CD4-positive, alpha-beta memory T cell (primary cell): Measurements from ENCODE around the gene CNNM3. TPM values are rescaled to one million over a fixed set of nuclear protein-coding genes. Genes with fewer than 3 reads are reported as not detected.
A peak's percentile ranks its signal among the peaks of the same experiment; 100 is the strongest.

Source experiments
- CTCF ChIA-PET: fragments of 350-600 bp; sonication (Branson Sonifier 250); formaldehyde crosslinking; loops from one replicate; lab custom pipeline; 2021; ENCODE audit warnings: inconsistent platforms; ENCODE audit not compliant: partially characterized antibody; lab: Charles Lee
- POLR2A ChIA-PET: fragments of 350-600 bp; sonication (Branson Sonifier 250); formaldehyde crosslinking; loops from one replicate; lab custom pipeline; 2021; ENCODE audit not compliant: partially characterized antibody; lab: Charles Lee
- DNase-seq, 5 donors: peaks; one replicate each; pipeline versions ENCODE4 v3.0.0 to v3.0.0-alpha.2; 2020 to 2022; ENCODE audit warnings: mixed read lengths in 1 of 5
- H3K27ac ChIP-seq: one replicate; pipeline ENCODE4 v1.7.0; 2013; ENCODE audit warnings: low read depth, low read length
- H3K27me3 ChIP-seq: 2 replicates; pipeline ENCODE4 v1.7.0; 2013; ENCODE audit warnings: mild to moderate bottlenecking, low read length, moderate library complexity; ENCODE audit not compliant: insufficient read depth
- H3K36me3 ChIP-seq: 2 replicates; pipeline ENCODE4 v1.7.0; 2013; ENCODE audit warnings: mild to moderate bottlenecking, low read length, moderate library complexity; ENCODE audit not compliant: insufficient read depth
- H3K4me1 ChIP-seq: 2 replicates; pipeline ENCODE4 v1.7.0; 2013; ENCODE audit warnings: mild to moderate bottlenecking, low read length, moderate library complexity; ENCODE audit not compliant: insufficient read depth
- H3K4me3 ChIP-seq, 2 donors: one replicate each; pipeline ENCODE4 v1.7.0; 2013; ENCODE audit warnings: low read length in 2 of 2, mild to moderate bottlenecking in 1 of 2
- H3K9me3 ChIP-seq, 2 donors: one replicate each; pipeline ENCODE4 v1.7.0; 2013; ENCODE audit warnings: low read length in 2 of 2, control low read depth in 1 of 2; ENCODE audit not compliant: control insufficient read depth in 1 of 2
- H3K27ac Mint-ChIP-seq, 7 donors: one replicate each; pipeline ENCODE4 v1.8.0; 2020 to 2021; ENCODE audit warnings: mixed read lengths in 7 of 7, mild to moderate bottlenecking in 6 of 7, inconsistent platforms in 3 of 7, moderate library complexity in 3 of 7
- H3K27me3 Mint-ChIP-seq, 2 donors: one replicate each; pipeline ENCODE4 v1.8.0; 2020 to 2021; ENCODE audit warnings: mixed read lengths in 2 of 2
- H3K36me3 Mint-ChIP-seq, 2 donors: one replicate each; pipeline ENCODE4 v1.8.0; 2020 to 2021; ENCODE audit warnings: mixed read lengths in 2 of 2, inconsistent platforms in 1 of 2, mild to moderate bottlenecking in 1 of 2
- H3K4me1 Mint-ChIP-seq, 4 donors: one replicate each; pipeline ENCODE4 v1.8.0; 2020 to 2021; ENCODE audit warnings: mixed read lengths in 4 of 4, mild to moderate bottlenecking in 1 of 4
- H3K4me3 Mint-ChIP-seq, 8 donors: one replicate each; pipeline ENCODE4 v1.8.0; 2020 to 2021; ENCODE audit warnings: mixed read lengths in 8 of 8, mild to moderate bottlenecking in 7 of 8, moderate library complexity in 6 of 8, inconsistent platforms in 3 of 8
- H3K9me3 Mint-ChIP-seq, 8 donors: one replicate each; pipeline ENCODE4 v1.8.0; 2020 to 2021; ENCODE audit warnings: mixed read lengths in 8 of 8, mild to moderate bottlenecking in 5 of 8, inconsistent platforms in 3 of 8, moderate library complexity in 1 of 8
- intact Hi-C: fragments of 100-400 bp; cut with micrococcal nuclease; formaldehyde crosslinking; loops from one replicate; pipeline ENCODE4 v1.15.1; 2023
- polyA plus RNA-seq, 2 donors: library from polyadenylated mRNA; unstranded; fragments of 300-500 nt; fragmentation: Illumina TruSeq; gene quantifications; one replicate each; pipeline ENCODE4 v1.2.3, GENCODE V29; 2021
- total RNA-seq, 2 experiments: library from RNA; stranded (reverse); gene quantifications; one replicate each; pipeline ENCODE4 v1.2.3, GENCODE V29; 2021

Gene CNNM3
- total and polyA plus RNA-seq, 4 experiments from 2014 or later = 3.7 to 57.4 (median 34.1) TPM

GRCh38 chr2:96828874-96829273 is 12.8 kb downstream of the CNNM3 start:
- Histone ChIP-seq H3K9me3 (no peaks in the 10 kb centered on the region), H3K27me3 (no peaks in the 10 kb centered on the region), H3K4me1 (no peaks in the 10 kb centered on the region), H3K4me3 (no peak overlapping the region), H3K36me3 (peaks cover 74% of the 10 kb centered on the region), H3K27ac (no peak overlapping the region)
- Mint-ChIP-seq H3K27me3 (no peaks in the 10 kb centered on the region), H3K4me3 (no peak overlapping the region), H3K36me3 (peaks cover 36 to 84% of the 10 kb centered on the region in 2 donors), H3K27ac (peak overlapping the region in 2 of 7 donors; percentile 25 to 70), H3K9me3 (no peaks in the 10 kb centered on the region), H3K4me1 (peaks cover 0 to 8% (median 5%) of the 10 kb centered on the region in 4 donors)
- no peak for DNase-seq
- intact Hi-C loops = no loop called here
- ChIA-PET CTCF (no interaction called here), POLR2A (interaction anchor here (1.5 to 1.6 kb wide), 2 partner anchors 10 to 13 kb away, joined by 3 to 6 read pairs; partner anchors contain the start of gene CNNM3)

- Histone ChIP-seq H3K27me3 (no peaks in the 10 kb centered on the region), H3K9me3 (no peaks in the 10 kb centered on the region), H3K36me3 (peaks cover 67% of the 10 kb centered on the region), H3K4me3 (no peak overlapping the region), H3K4me1 (no peaks in the 10 kb centered on the region), H3K27ac (no peak overlapping the region)
- Mint-ChIP-seq H3K27ac (peak overlapping the region in 6 of 7 donors; percentile 23 to 83 (median 49)), H3K4me3 (no peak overlapping the region), H3K9me3 (no peaks in the 10 kb centered on the region), H3K27me3 (no peaks in the 10 kb centered on the region), H3K36me3 (peaks cover 40 to 82% of the 10 kb centered on the region in 2 donors), H3K4me1 (peaks cover 0 to 6% (median under 1%) of the 10 kb centered on the region in 4 donors)
- intact Hi-C loops = no loop called here
- DNase-seq = no peak
- CTCF ChIA-PET = interaction anchor here (1.0 to 1.6 kb wide), 2 partner anchors 10 to 28 kb away, joined by 3 read pairs; partner anchors contain the start of gene ANKRD39
- POLR2A ChIA-PET = interaction anchor here (1.1 kb wide), 1 partner anchor 14 kb away, joined by 3 read pairs; the partner anchor contains the start of gene CNNM3
Measured at GRCh38 chr2:96830044-96830562, 14.0 kb downstream of the CNNM3 start.

GRCh38 chr2:96831679-96832078 is 15.6 kb downstream of the CNNM3 start:
- H3K36me3 Mint-ChIP-seq = peaks cover 41 to 73% of the 10 kb centered on the region in 2 donors
- peak overlapping the region in 1 of 7 donors; percentile 63 for H3K27ac Mint-ChIP-seq
- H3K9me3 Mint-ChIP-seq = no peaks in the 10 kb centered on the region
- Histone ChIP-seq H3K4me3 (no peak overlapping the region), H3K36me3 (peaks cover 60% of the 10 kb centered on the region), H3K27me3 (no peaks in the 10 kb centered on the region), H3K4me1 (no peaks in the 10 kb centered on the region), H3K9me3 (no peaks in the 10 kb centered on the region), H3K27ac (no peak overlapping the region)
- no peaks in the 10 kb centered on the region for H3K27me3 Mint-ChIP-seq
- CTCF ChIA-PET = interaction anchor here (1.2 kb wide), 1 partner anchor 30 kb away, joined by 3 read pairs; no protein-coding TSS in a partner anchor
- POLR2A ChIA-PET = interaction anchor here (1.0 kb wide), 1 partner anchor 26 kb away, joined by 3 read pairs; the partner anchor contains the start of gene ANKRD39
- no peak overlapping the region for H3K4me3 Mint-ChIP-seq
- peaks cover 0 to 4% (median 0%) of the 10 kb centered on the region in 4 donors for H3K4me1 Mint-ChIP-seq
- no peak for DNase-seq
- intact Hi-C loops = loop anchor here (1.0 kb wide), 1 partner anchor 8 kb away; no protein-coding TSS in a partner anchor

- Histone ChIP-seq H3K36me3 (peaks cover 59% of the 10 kb centered on the region), H3K4me3 (no peak overlapping the region), H3K27ac (no peak overlapping the region), H3K4me1 (no peaks in the 10 kb centered on the region), H3K9me3 (no peaks in the 10 kb centered on the region), H3K27me3 (no peaks in the 10 kb centered on the region)
- H3K36me3 Mint-ChIP-seq = peaks cover 41 to 72% of the 10 kb centered on the region in 2 donors
- POLR2A ChIA-PET = interaction anchor here (1.0 to 1.5 kb wide), 3 partner anchors 8 to 25 kb away, joined by 3 to 5 read pairs (median 3); partner anchors contain the start of gene ANKRD39
- H3K27ac Mint-ChIP-seq = no peak overlapping the region
- H3K4me1 Mint-ChIP-seq = peaks cover 0 to 6% (median 0%) of the 10 kb centered on the region in 4 donors
- H3K27me3 Mint-ChIP-seq = no peaks in the 10 kb centered on the region
- intact Hi-C loops = no loop called here
- CTCF ChIA-PET = interaction anchor here (1.1 to 1.2 kb wide), 2 partner anchors 25 to 31 kb away, joined by 3 read pairs; partner anchors contain the start of gene ANKRD39
- H3K4me3 Mint-ChIP-seq = no peak overlapping the region
- DNase-seq = no peak
- no peaks in the 10 kb centered on the region for H3K9me3 Mint-ChIP-seq
Measured at GRCh38 chr2:96832408-96832753, 16.3 kb downstream of the CNNM3 start.

DNA sequence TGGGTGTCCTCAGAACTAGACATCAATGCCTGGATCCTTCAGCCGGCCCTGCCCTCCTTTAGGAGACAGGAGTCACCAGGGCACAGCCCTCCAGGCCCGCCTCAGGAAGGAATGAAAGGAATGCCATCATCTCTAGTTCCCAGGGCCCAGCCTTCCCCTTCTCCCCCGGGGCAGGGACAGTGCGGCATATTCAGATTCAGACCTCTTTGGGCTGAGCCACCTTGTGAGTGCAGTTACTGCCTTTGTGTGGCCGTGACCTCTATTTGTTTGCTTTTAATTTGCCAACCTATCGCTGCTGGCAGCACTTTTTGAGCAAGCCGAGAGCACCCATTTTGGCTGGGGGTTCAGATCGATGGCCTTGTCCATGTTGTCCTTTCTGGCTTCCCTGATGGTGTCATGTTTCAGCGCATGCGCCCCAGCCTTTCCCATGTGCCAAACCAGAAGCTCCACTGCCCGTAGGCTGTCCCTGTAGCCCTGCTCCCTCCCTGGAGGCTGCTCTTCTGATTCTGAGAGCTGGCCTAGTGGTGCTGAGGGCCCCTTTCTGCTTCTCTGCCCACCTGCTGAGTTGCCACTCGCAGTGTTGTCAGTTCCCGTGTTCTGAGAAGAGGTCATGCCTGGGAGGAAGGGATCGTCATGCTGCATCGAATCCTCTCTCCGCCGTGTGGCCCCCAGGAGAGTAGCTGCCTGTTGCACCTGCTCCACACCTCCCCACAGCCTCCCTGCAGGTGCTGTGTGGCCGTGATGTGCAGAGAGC is 16.9 kb downstream of the CNNM3 start:
- no peak overlapping the region for H3K27ac ChIP-seq
- H3K27me3 Mint-ChIP-seq = no peaks in the 10 kb centered on the region
- no peaks in the 10 kb centered on the region for H3K9me3 ChIP-seq
- H3K4me1 ChIP-seq = no peaks in the 10 kb centered on the region
- POLR2A ChIA-PET = interaction anchor here (0.6 to 1.5 kb wide), 5 partner anchors 9 to 59 kb away, joined by 3 to 5 read pairs (median 4); partner anchors contain the start of gene ANKRD39
- H3K4me1 Mint-ChIP-seq = peaks cover 0 to 6% (median 3%) of the 10 kb centered on the region in 4 donors
- H3K9me3 Mint-ChIP-seq = no peaks in the 10 kb centered on the region
- no peaks in the 10 kb centered on the region for H3K27me3 ChIP-seq
- no peak for DNase-seq
- H3K36me3 ChIP-seq = peaks cover 54% of the 10 kb centered on the region
- CTCF ChIA-PET = interaction anchor here (1.1 to 1.2 kb wide), 3 partner anchors 25 to 59 kb away, joined by 3 to 4 read pairs (median 3); partner anchors contain the start of gene ANKRD39
- peak overlapping the region in 4 of 7 donors; percentile 7 to 75 (median 54) for H3K27ac Mint-ChIP-seq
- H3K4me3 Mint-ChIP-seq = no peak overlapping the region
- intact Hi-C loops = no loop called here
- H3K4me3 ChIP-seq = no peak overlapping the region
- H3K36me3 Mint-ChIP-seq = peaks cover 41 to 66% of the 10 kb centered on the region in 2 donors

DNA sequence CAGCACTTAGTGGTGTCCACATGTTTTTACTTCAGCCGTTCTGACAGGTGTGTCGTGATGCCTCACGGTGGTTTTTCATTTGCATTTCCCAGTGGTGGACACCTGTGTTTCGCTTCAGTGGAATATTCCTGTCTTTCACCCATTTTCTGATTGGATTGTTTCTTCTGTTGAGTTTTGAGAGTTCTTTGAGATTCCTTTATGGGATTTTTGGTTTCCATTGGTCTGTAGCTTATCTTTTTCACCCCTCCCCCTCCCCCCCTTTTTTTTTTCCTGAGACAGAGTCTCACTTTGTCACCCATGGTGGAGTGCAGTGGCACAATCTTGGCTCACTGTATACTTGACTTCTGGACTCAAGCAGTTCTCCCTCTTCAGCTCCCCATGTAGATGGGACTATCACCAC is 19.8 kb downstream of the CNNM3 start:
- POLR2A ChIA-PET = interaction anchor here (1.1 to 5.7 kb wide), 3 partner anchors 17 to 127 kb away, joined by 3 to 80 read pairs (median 6); partner anchors contain the start of genes ANKRD39 and CNNM3

More for the DNA sequence above, 19.8 kb downstream of the CNNM3 start:
- Mint-ChIP-seq H3K27ac (peak overlapping the region in 1 of 7 donors; percentile 20), H3K9me3 (no peaks in the 10 kb centered on the region), H3K27me3 (no peaks in the 10 kb centered on the region), H3K36me3 (peaks cover 22 to 44% of the 10 kb centered on the region in 2 donors), H3K4me3 (no peak overlapping the region), H3K4me1 (peaks cover 3 to 27% (median 11%) of the 10 kb centered on the region in 4 donors)
- Histone ChIP-seq H3K9me3 (no peaks in the 10 kb centered on the region), H3K36me3 (peaks cover 29% of the 10 kb centered on the region), H3K27me3 (no peaks in the 10 kb centered on the region), H3K27ac (no peak overlapping the region), H3K4me1 (peaks cover 22% of the 10 kb centered on the region), H3K4me3 (no peak overlapping the region)
- CTCF ChIA-PET = interaction anchor here (1.0 to 1.5 kb wide), 4 partner anchors 9 to 115 kb away, joined by 3 to 8 read pairs (median 4); partner anchors contain the start of gene ANKRD39
- intact Hi-C loops = no loop called here
- DNase-seq = no peak
